Measurements from ENCODE around the gene KRTDAP. TPM values are rescaled to one million over a fixed set of nuclear protein-coding genes. Genes with fewer than 3 reads are reported as not detected.

Gene KRTDAP
- not detected for total RNA-seq (2021; fragmentation: NEBNext Ultra II Directional; extraction: Animal tissue kit (Norgen Biotek cat#: 25700))
- long read RNA-seq = 0 reads

- H3K27ac Mint-ChIP-seq = no peak within 1 kb of the TSS
- no peak for TF ChIP-seq CTCF (IDR thresholded peaks at IDR 0.05)
- H3K9me3 Mint-ChIP-seq = no peaks in the 10 kb centered on the region
- no peak within 1 kb of the TSS for H3K4me3 Mint-ChIP-seq
- no peaks in the 10 kb centered on the region for H3K36me3 Mint-ChIP-seq (ENCODE audit: low read depth)
- H3K27me3 Mint-ChIP-seq (ENCODE audit: insufficient read depth) = peaks cover 59% of the 10 kb centered on the region
- H3K4me1 Mint-ChIP-seq (ENCODE audit: low read depth) = no peaks in the 10 kb centered on the region
- no peak for DNase-seq
Observed at GRCh38 chr19:35490364-35490763, at the start of gene KRTDAP. Gene KRTDAP, minus strand, starts transcription at chr19:35490464. Its CDS starts 22 bp downstream, at chr19:35490442.

- Mint-ChIP-seq H3K9me3 (no peaks in the 10 kb centered on the region), H3K36me3 (ENCODE audit: low read depth) (peaks cover 6% of the 10 kb centered on the region; the same call in 1 of the 2 replicates), H3K4me3 (no peak overlapping the region), H3K27ac (no peak overlapping the region), H3K27me3 (ENCODE audit: insufficient read depth) (peaks cover 3% of the 10 kb centered on the region), H3K4me1 (ENCODE audit: low read depth) (peaks cover 8% of the 10 kb centered on the region)
- DNase-seq = no peak
- no peak for TF ChIP-seq CTCF (IDR thresholded peaks at IDR 0.05)
Observed at GRCh38 chr19:35539850-35540249, 49.6 kb upstream of the KRTDAP start.

GRCh38 chr19:35539314-35539713 lies 49.0 kb upstream of the KRTDAP start:
- H3K27ac Mint-ChIP-seq = no peak overlapping the region
- H3K9me3 Mint-ChIP-seq = no peaks in the 10 kb centered on the region
- peaks cover 6% of the 10 kb centered on the region; the same call in 1 of the 2 replicates for H3K36me3 Mint-ChIP-seq (ENCODE audit: low read depth)
- no peak for TF ChIP-seq CTCF (IDR thresholded peaks at IDR 0.05)
- H3K27me3 Mint-ChIP-seq (ENCODE audit: insufficient read depth) = peaks cover 5% of the 10 kb centered on the region
- no peak overlapping the region for H3K4me3 Mint-ChIP-seq
- no peak for DNase-seq
- H3K4me1 Mint-ChIP-seq (ENCODE audit: low read depth) = peaks cover 4% of the 10 kb centered on the region

- no peak for DNase-seq
- no peak for TF ChIP-seq CTCF (IDR thresholded peaks at IDR 0.05)
- H3K4me3 Mint-ChIP-seq = no peak overlapping the region
- H3K4me1 Mint-ChIP-seq (ENCODE audit: low read depth) = peaks cover 6% of the 10 kb centered on the region; the same call in 1 of the 2 replicates
- H3K27ac Mint-ChIP-seq = no peak overlapping the region
- H3K27me3 Mint-ChIP-seq (ENCODE audit: insufficient read depth) = peaks cover 33% of the 10 kb centered on the region
- no peaks in the 10 kb centered on the region for H3K9me3 Mint-ChIP-seq
- H3K36me3 Mint-ChIP-seq (ENCODE audit: low read depth) = no peaks in the 10 kb centered on the region
Observed at GRCh38 chr19:35534803-35535480, 44.7 kb upstream of the KRTDAP start.

GRCh38 chr19:35533822-35534392 lies 43.6 kb upstream of the KRTDAP start:
- H3K9me3 Mint-ChIP-seq = no peaks in the 10 kb centered on the region
- peaks cover 35% of the 10 kb centered on the region for H3K27me3 Mint-ChIP-seq (ENCODE audit: insufficient read depth)
- no peaks in the 10 kb centered on the region for H3K36me3 Mint-ChIP-seq (ENCODE audit: low read depth)
- no peak overlapping the region for H3K27ac Mint-ChIP-seq
- H3K4me1 Mint-ChIP-seq (ENCODE audit: low read depth) = peaks cover 7% of the 10 kb centered on the region
- peak; percentile 9 for DNase-seq
- H3K4me3 Mint-ChIP-seq = peak overlapping the region; percentile 55; the same call in 1 of the 2 replicates
- TF ChIP-seq CTCF (IDR thresholded peaks at IDR 0.05) = no peak

All from HFFc6 (cell line).